Astrocyte (in vitro differentiated cells and primary cell): Measurements from ENCODE around the gene TMUB2. TPM values are rescaled to one million over a fixed set of nuclear protein-coding genes. Genes with fewer than 3 reads are reported as not detected.
A peak's percentile ranks its signal among the peaks of the same experiment; 100 is the strongest.

Experiments used
- DNase-seq: peaks from one replicate; pipeline ENCODE4 v3.0.0-alpha.2; 2010; ENCODE audit warnings: low read depth
- FAIRE-seq: peaks from 2 replicates; lab custom pipeline; 2011; peaks lifted over from hg19 to GRCh38; lab: Jason Lieb, UNC
- H2AFZ ChIP-seq: 2 replicates; pipeline ENCODE4 v1.6.0; 2012; ENCODE audit warnings: low read depth, low read length, inconsistent platforms
- H3K27ac ChIP-seq: 2 replicates; pipeline ENCODE4 v1.5.1; 2011; ENCODE audit warnings: low read depth, low read length, inconsistent platforms
- H3K27me3 ChIP-seq: 2 replicates; pipeline ENCODE4 v1.6.0; 2011; ENCODE audit warnings: low read length, inconsistent platforms; ENCODE audit not compliant: insufficient read depth
- H3K36me3 ChIP-seq: 2 replicates; pipeline ENCODE4 v1.5.1; 2011; ENCODE audit warnings: low read length, inconsistent platforms; ENCODE audit not compliant: insufficient read depth
- H3K4me1 ChIP-seq: 2 replicates; pipeline ENCODE4 v1.5.1; 2011; ENCODE audit warnings: low read length, inconsistent platforms; ENCODE audit not compliant: insufficient read depth
- H3K4me2 ChIP-seq: 2 replicates; pipeline ENCODE4 v1.6.0; 2012; ENCODE audit warnings: low read length, inconsistent platforms
- H3K4me3 ChIP-seq: 2 replicates; pipeline ENCODE4 v1.5.1; 2011; ENCODE audit warnings: low read depth, mild to moderate bottlenecking, low read length, inconsistent platforms; ENCODE audit not compliant: insufficient read depth
- H3K79me2 ChIP-seq: 2 replicates; pipeline ENCODE4 v1.6.0; 2012; ENCODE audit warnings: mild to moderate bottlenecking, low read length, inconsistent platforms; ENCODE audit not compliant: insufficient read depth
- H3K9ac ChIP-seq: 2 replicates; pipeline ENCODE4 v1.6.0; 2012; ENCODE audit warnings: mild to moderate bottlenecking, low read length, inconsistent platforms
- H3K9me3 ChIP-seq: 2 replicates; pipeline ENCODE4 v1.5.1; 2012; ENCODE audit warnings: low read depth, mild to moderate bottlenecking, low read length, inconsistent platforms; ENCODE audit not compliant: insufficient read depth
- H4K20me1 ChIP-seq: 2 replicates; pipeline ENCODE4 v1.6.0; 2012; ENCODE audit warnings: low read length, inconsistent platforms; ENCODE audit not compliant: insufficient read depth
- H3K27ac Mint-ChIP-seq: one replicate; pipeline ENCODE4 v1.8.0; 2021; ENCODE audit warnings: mild to moderate bottlenecking, mixed read lengths; ENCODE audit not compliant: unreplicated experiment
- H3K27me3 Mint-ChIP-seq: one replicate; pipeline ENCODE4 v1.8.0; 2021; ENCODE audit warnings: low read depth, mixed read lengths; ENCODE audit not compliant: unreplicated experiment
- H3K36me3 Mint-ChIP-seq: one replicate; pipeline ENCODE4 v1.8.0; 2021; ENCODE audit warnings: low read depth, mixed read lengths; ENCODE audit not compliant: unreplicated experiment
- H3K4me1 Mint-ChIP-seq: one replicate; pipeline ENCODE4 v1.8.0; 2021; ENCODE audit warnings: low read depth, mixed read lengths; ENCODE audit not compliant: unreplicated experiment
- H3K4me3 Mint-ChIP-seq: one replicate; pipeline ENCODE4 v1.8.0; 2021; ENCODE audit warnings: mild to moderate bottlenecking, moderate library complexity, mixed read lengths; ENCODE audit not compliant: unreplicated experiment
- H3K9me3 Mint-ChIP-seq: one replicate; pipeline ENCODE4 v1.8.0; 2021; ENCODE audit warnings: mild to moderate bottlenecking, mixed read lengths; ENCODE audit not compliant: unreplicated experiment
- CTCF ChIP-seq: IDR thresholded peaks from 2 replicates; pipeline ENCODE4 v1.5.1; 2011; ENCODE audit warnings: low read depth, mild to moderate bottlenecking, inconsistent platforms, low read length, moderate library complexity; ENCODE audit not compliant: insufficient read depth
- EZH2 ChIP-seq: IDR thresholded peaks from 2 replicates; pipeline ENCODE4 v1.6.1; 2012; ENCODE audit warnings: mild to moderate bottlenecking, low read length, inconsistent platforms; ENCODE audit not compliant: insufficient read depth
- total RNA-seq: library from RNA; stranded (reverse); gene quantifications from 2 replicates; pipeline ENCODE4 v1.2.1, GENCODE V29; 2021

TMUB2 gene
- total RNA-seq, 1 donor from 2014 or later, result 28.8 TPM

- peaks cover 36% of the 10 kb centered on the region for H4K20me1 ChIP-seq
- peaks cover 8% of the 10 kb centered on the region for H3K4me1 Mint-ChIP-seq
- TF ChIP-seq CTCF (no peak), EZH2 (no peak)
- no peak for DNase-seq
- no peak overlapping the region for H2AFZ ChIP-seq
- no peak overlapping the region for H3K4me2 ChIP-seq
- H3K4me3 ChIP-seq, result no peak overlapping the region
- no peaks in the 10 kb centered on the region for H3K9me3 Mint-ChIP-seq
- H3K27me3 ChIP-seq, result no peaks in the 10 kb centered on the region
- H3K79me2 ChIP-seq, result peaks cover 9% of the 10 kb centered on the region
- H3K27me3 Mint-ChIP-seq, result no peaks in the 10 kb centered on the region
- peaks cover 19% of the 10 kb centered on the region for H3K36me3 ChIP-seq
- no peaks in the 10 kb centered on the region for H3K9me3 ChIP-seq
- no peak overlapping the region for H3K27ac Mint-ChIP-seq
- peak overlapping the region; percentile 55 for H3K4me3 Mint-ChIP-seq
- no peak overlapping the region for H3K27ac ChIP-seq
- no peak for FAIRE-seq
- peaks cover 29% of the 10 kb centered on the region for H3K4me1 ChIP-seq
- no peak overlapping the region for H3K9ac ChIP-seq
- H3K36me3 Mint-ChIP-seq, result peaks cover 11% of the 10 kb centered on the region
These were observed 19.4 kb downstream of the TMUB2 start for GRCh38 chr17:44205962-44206824.

- Histone ChIP-seq H3K27ac (no peak overlapping the region), H3K4me1 (peaks cover 29% of the 10 kb centered on the region), H3K79me2 (peaks cover 9% of the 10 kb centered on the region), H3K4me3 (no peak overlapping the region), H3K4me2 (no peak overlapping the region), H4K20me1 (peaks cover 39% of the 10 kb centered on the region), H3K9me3 (no peaks in the 10 kb centered on the region), H3K9ac (no peak overlapping the region), H3K27me3 (no peaks in the 10 kb centered on the region), H2AFZ (no peak overlapping the region), H3K36me3 (peaks cover 21% of the 10 kb centered on the region)
- Mint-ChIP-seq H3K4me3 (no peak overlapping the region), H3K36me3 (peaks cover 11% of the 10 kb centered on the region), H3K27ac (no peak overlapping the region), H3K4me1 (peaks cover 7% of the 10 kb centered on the region), H3K27me3 (no peaks in the 10 kb centered on the region), H3K9me3 (no peaks in the 10 kb centered on the region)
- no peak for TF ChIP-seq CTCF
- TF ChIP-seq EZH2, result no peak
- DNase-seq (no peak), FAIRE-seq (no peak)
These were observed 20.0 kb downstream of the TMUB2 start for GRCh38 chr17:44206825-44207155.

- no peak for FAIRE-seq
- Histone ChIP-seq H3K36me3 (peaks cover 21% of the 10 kb centered on the region), H4K20me1 (peaks cover 39% of the 10 kb centered on the region), H3K4me2 (no peak overlapping the region), H3K4me3 (no peak overlapping the region), H3K9me3 (no peaks in the 10 kb centered on the region), H2AFZ (no peak overlapping the region), H3K9ac (no peak overlapping the region), H3K27me3 (no peaks in the 10 kb centered on the region), H3K27ac (no peak overlapping the region), H3K79me2 (peaks cover 9% of the 10 kb centered on the region), H3K4me1 (peaks cover 29% of the 10 kb centered on the region)
- Mint-ChIP-seq H3K4me1 (peaks cover 7% of the 10 kb centered on the region), H3K4me3 (no peak overlapping the region), H3K27me3 (no peaks in the 10 kb centered on the region), H3K27ac (no peak overlapping the region), H3K36me3 (peaks cover 11% of the 10 kb centered on the region), H3K9me3 (no peaks in the 10 kb centered on the region)
- TF ChIP-seq CTCF (no peak), EZH2 (no peak)
- no peak for DNase-seq
These were observed 20.5 kb downstream of the TMUB2 start for GRCh38 chr17:44207319-44207718.
